HepG2 (cell line): ENCODE measurements around the gene CTDSP1. TPM values are rescaled to one million over a fixed set of nuclear protein-coding genes. Genes with fewer than 3 reads are reported as not detected.

ENCODE experiments used
- CSRNP2 ChIP-seq: sonication (generic); formaldehyde crosslinking; conservative IDR thresholded peaks from 2 replicates; pipeline ENCODE4 v1.8.0; 2022; ENCODE audit warnings: low read depth, missing genetic modification reagents
- GATAD1 ChIP-seq: IDR thresholded peaks from 2 replicates; pipeline ENCODE4 v1.6.1; 2016; ENCODE audit warnings: missing genetic modification reagents, missing compliant biosample characterization
- GATAD2A ChIP-seq: IDR thresholded peaks from 2 replicates; pipeline ENCODE4 v1.6.1; 2016
- HNF1B ChIP-seq: sonication (generic); formaldehyde crosslinking; IDR thresholded peaks from 2 replicates; pipeline ENCODE4 v1.5.1; 2020; ENCODE audit warnings: mild to moderate bottlenecking, moderate library complexity, missing genetic modification reagents
- KAT7 ChIP-seq: IDR thresholded peaks from 2 replicates; pipeline ENCODE4 v1.6.1; 2018; ENCODE audit warnings: borderline replicate concordance, missing compliant biosample characterization
- MAFF ChIP-seq: IDR thresholded peaks from 2 replicates; pipeline ENCODE4 v1.6.1; 2011; ENCODE audit warnings: low read depth, low read length, improper control_type of control experiment
- PCBP1 ChIP-seq: fragments of 200-400 bp; formaldehyde crosslinking; IDR thresholded peaks from 2 replicates; pipeline ENCODE4 v1.6.1; 2017; ENCODE audit warnings: mild to moderate bottlenecking, low read depth, low read length, borderline replicate concordance
- PPARG ChIP-seq: conservative IDR thresholded peaks from 2 replicates; pipeline ENCODE4 v1.6.1; 2016; ENCODE audit warnings: missing biosample characterization, missing genetic modification reagents
- PRPF4 ChIP-seq: fragments of 200-400 bp; formaldehyde crosslinking; IDR thresholded peaks from 2 replicates; pipeline ENCODE4 v1.6.1; 2016; ENCODE audit warnings: low read length, low read depth; ENCODE audit not compliant: poor library complexity, severe bottlenecking
- RNF219 ChIP-seq: sonication (generic); formaldehyde crosslinking; IDR thresholded peaks from 2 replicates; pipeline ENCODE4 v1.5.0; 2020; ENCODE audit warnings: mild to moderate bottlenecking, missing genetic modification reagents
- SIN3A ChIP-seq: IDR thresholded peaks from 2 replicates; pipeline ENCODE4 v1.6.1; 2011; ENCODE audit warnings: low read depth, mild to moderate bottlenecking, control low read depth, low read length, borderline replicate concordance
- TAF15 ChIP-seq: fragments of 200-400 bp; formaldehyde crosslinking; IDR thresholded peaks from one replicate; pipeline ENCODE4 v1.6.1; 2018; ENCODE audit warnings: mild to moderate bottlenecking, low read depth, low read length; ENCODE audit not compliant: poor library complexity, severe bottlenecking
- TEF ChIP-seq: sonication (generic); formaldehyde crosslinking; IDR thresholded peaks from 2 replicates; pipeline ENCODE4 v1.5.0; 2020; ENCODE audit warnings: missing genetic modification reagents
- TFE3 ChIP-seq: IDR thresholded peaks from 2 replicates; pipeline ENCODE4 v1.6.1; 2016
- YEATS2 ChIP-seq: sonication (generic); formaldehyde crosslinking; IDR thresholded peaks from 2 replicates; pipeline ENCODE4 v1.4.0; 2020; ENCODE audit warnings: missing genetic modification reagents, borderline replicate concordance
- ZBTB7B ChIP-seq: sonication (generic); formaldehyde crosslinking; IDR thresholded peaks from 2 replicates; pipeline ENCODE4 v1.4.0; 2020; ENCODE audit warnings: missing genetic modification reagents
- ZMYM3 ChIP-seq: sonication (generic); formaldehyde crosslinking; IDR thresholded peaks from 2 replicates; pipeline ENCODE4 v1.5.1; 2020; ENCODE audit warnings: mild to moderate bottlenecking, missing genetic modification reagents
- ZNF292 ChIP-seq: sonication (generic); formaldehyde crosslinking; IDR thresholded peaks from 2 replicates; pipeline ENCODE4 v1.8.1; 2022; ENCODE audit warnings: mild to moderate bottlenecking, low read depth, missing genetic modification reagents, borderline replicate concordance
- ZNF33A ChIP-seq: sonication (generic); formaldehyde crosslinking; IDR thresholded peaks from 2 replicates; pipeline ENCODE4 v1.5.1; 2020; ENCODE audit warnings: missing genetic modification reagents, mild to moderate bottlenecking, moderate library complexity, borderline replicate concordance
- ZNF354B ChIP-seq: sonication (generic); formaldehyde crosslinking; IDR thresholded peaks from 2 replicates; pipeline ENCODE4 v1.8.0; 2022; ENCODE audit warnings: mild to moderate bottlenecking, missing genetic modification reagents
- ZNF572 ChIP-seq: sonication (generic); formaldehyde crosslinking; IDR thresholded peaks from 2 replicates; pipeline ENCODE4 v1.5.1; 2020; ENCODE audit warnings: mild to moderate bottlenecking, missing genetic modification reagents
- ZNF790 ChIP-seq: sonication (generic); formaldehyde crosslinking; IDR thresholded peaks from 2 replicates; pipeline ENCODE4 v1.8.0; 2022; ENCODE audit warnings: missing genetic modification reagents, mild to moderate bottlenecking, borderline replicate concordance
- ZNF879 ChIP-seq: sonication (generic); formaldehyde crosslinking; IDR thresholded peaks from 2 replicates; pipeline ENCODE4 v1.8.1; 2023; ENCODE audit warnings: missing genetic modification reagents
- polyA plus RNA-seq, 8 experiments: library from polyadenylated mRNA; depleted of rRNA in 3 of 8; stranded (reverse) in 7 of 8; unstranded in 1 of 8; fragments of >200 nt; fragmentation: Illumina TruSeq in 4 of 8; extraction: Trizol in 4 of 8; gene quantifications; 2 replicates each; pipeline versions ENCODE4 v1.2.1 to v1.2.3, GENCODE V29; 2011 to 2016; ENCODE audit warnings: low read depth in 4 of 8, missing spikeins in 1 of 8, mixed read lengths in 1 of 8; ENCODE audit not compliant: insufficient read depth in 1 of 8
- total RNA-seq, 5 experiments: library from RNA; depleted of rRNA; stranded (reverse); fragments of >200 nt; fragmentation: Illumina TruSeq; extraction: Trizol; gene quantifications; 2 replicates each; pipeline ENCODE4 v1.2.3, GENCODE V29; 2016; ENCODE audit warnings: low read depth in 1 of 5

CTDSP1 gene
- total and polyA plus RNA-seq, 2 of the 13 experiments (the other 11 are each of a cell fraction or from before 2014, with no cell fraction given): 91.0 to 268 TPM

GRCh38 chr2:218397820-218398436, 1.7 kb upstream of the CTDSP1 start (continued):
- TF ChIP-seq GATAD1 (CRISPR knock-in tag) (peak; percentile 67), MAFF (no peak), YEATS2 (CRISPR knock-in tag) (no peak; the same call in 1 of the 2 replicates), ZNF292 (CRISPR knock-in tag) (0 out of 2 replicates have a peak, but pooled peaks have one; percentile 15), PCBP1 (peak; percentile 92; the same call in 1 of the 2 replicates), HNF1B (peak; percentile 97), TAF15 (peak; percentile 42), ZBTB7B (CRISPR knock-in tag) (peak; percentile 95), SIN3A (peak; percentile 59; the same call in 1 of the 2 replicates), ZNF33A (CRISPR knock-in tag) (no peak), TEF (no peak), CSRNP2 (no peak), ZNF879 (CRISPR knock-in tag) (no peak; the same call in 1 of the 2 replicates), KAT7 (CRISPR knock-in tag) (peak; percentile 91; the same call in 1 of the 2 replicates), ZNF790 (CRISPR knock-in tag) (peak; percentile 51; the same call in 1 of the 2 replicates), RNF219 (CRISPR knock-in tag) (no peak), ZNF354B (CRISPR knock-in tag) (no peak), PRPF4 (no peak), TFE3 (CRISPR knock-in tag) (peak; percentile 85), ZNF572 (CRISPR knock-in tag) (peak; percentile 72; the same call in 1 of the 2 replicates), PPARG (peak; percentile 70; the same call in 1 of the 2 replicates), GATAD2A (CRISPR knock-in tag) (peak; percentile 82), ZMYM3 (peak; percentile 100)
